OCI-LY3 (cell line): ENCODE results near the gene ZMYND8.

ENCODE experiments used
- H2AFZ ChIP-seq: fragments of 200-600, 300-600 bp; shearing (Covaris generic); 2 replicates; pipeline ENCODE4 v1.6.0; 2014; ENCODE audit warnings: antibody characterized with exemption, low read depth, low read length
- H3K27ac ChIP-seq: fragments of 200-600, 300-600 bp; sonication (generic); 2 replicates; pipeline ENCODE4 v1.5.1; 2014; ENCODE audit warnings: mild to moderate bottlenecking, low read length, moderate library complexity, mixed read lengths
- H3K27me3 ChIP-seq: fragments of 200-600, 300-600 bp; sonication (generic); 2 replicates; pipeline ENCODE4 v1.6.1; 2014; ENCODE audit warnings: low read depth, low read length, mixed read lengths
- H3K36me3 ChIP-seq: fragments of 200-600, 300-600 bp; sonication (generic); replicated peaks from 2 replicates; pipeline ENCODE3; 2014; ENCODE audit warnings: low read depth, low read length, mixed read lengths
- H3K4me1 ChIP-seq: fragments of 300-600, 200-600 bp; sonication (generic); 2 replicates; pipeline ENCODE4 v1.6.1; 2014; ENCODE audit warnings: low read length, mixed read lengths
- H3K4me2 ChIP-seq: fragments of 200-600, 300-600 bp; sonication (generic); 2 replicates; pipeline ENCODE4 v1.6.1; 2014; ENCODE audit warnings: low read length, mixed read lengths
- H3K4me3 ChIP-seq: fragments of 300-600, 200-600 bp; sonication (generic); 2 replicates; pipeline ENCODE4 v1.5.1; 2014; ENCODE audit warnings: antibody characterized with exemption, mild to moderate bottlenecking, low read length, moderate library complexity
- H3K79me2 ChIP-seq: fragments of 300-600, 200-600 bp; shearing (Covaris generic); 2 replicates; pipeline ENCODE4 v1.6.1; 2014; ENCODE audit warnings: mild to moderate bottlenecking, low read length, mixed read lengths
- H3K9ac ChIP-seq: fragments of 300-600, 200-600 bp; shearing (Covaris generic); 2 replicates; pipeline ENCODE4 v1.6.0; 2014; ENCODE audit warnings: mild to moderate bottlenecking, low read length, moderate library complexity
- H3K9me3 ChIP-seq: fragments of 200-600, 300-600 bp; shearing (Covaris generic); 2 replicates; pipeline ENCODE4 v1.6.1; 2014; ENCODE audit warnings: low read length, mixed read lengths; ENCODE audit not compliant: insufficient read depth
- H4K20me1 ChIP-seq: fragments of 200-600, 300-600 bp; sonication (generic); 2 replicates; pipeline ENCODE4 v1.6.1; 2016; ENCODE audit warnings: low read length, mixed read lengths; ENCODE audit not compliant: insufficient read depth
- CTCF ChIP-seq: fragments of 200-600, 300-600 bp; sonication (generic); IDR thresholded peaks from 2 replicates; pipeline ENCODE4 v1.5.1; 2014; ENCODE audit warnings: antibody characterized with exemption, low read length, low read depth
- EZH2phosphoT487 ChIP-seq: fragments of 200-600 bp; shearing (Covaris generic); IDR thresholded peaks from 2 replicates; pipeline ENCODE4 v1.6.1; 2018; ENCODE audit warnings: antibody characterized with exemption, mixed run types, low read depth

Gene ZMYND8

GRCh38 chr20:47287609-47288144 lies 68.8 kb downstream of the ZMYND8 start:
- no peak overlapping the region for H3K27ac ChIP-seq
- H3K9me3 ChIP-seq: no peaks in the 10 kb centered on the region
- no peaks in the 10 kb centered on the region for H3K79me2 ChIP-seq
- H2AFZ ChIP-seq: no peak overlapping the region
- peaks cover 61% of the 10 kb centered on the region for H3K36me3 ChIP-seq
- H3K27me3 ChIP-seq: no peaks in the 10 kb centered on the region
- H3K4me1 ChIP-seq: no peaks in the 10 kb centered on the region
- H4K20me1 ChIP-seq: no peaks in the 10 kb centered on the region
- no peak for TF ChIP-seq CTCF
- H3K9ac ChIP-seq: no peak overlapping the region
- no peak overlapping the region for H3K4me3 ChIP-seq
- H3K4me2 ChIP-seq: no peak overlapping the region

GRCh38 chr20:47286681-47287080 lies 69.8 kb downstream of the ZMYND8 start:
- peaks cover 63% of the 10 kb centered on the region for H3K36me3 ChIP-seq
- TF ChIP-seq EZH2phosphoT487 (no peak), CTCF (no peak)
- no peak overlapping the region for H3K4me3 ChIP-seq
- H3K79me2 ChIP-seq: no peaks in the 10 kb centered on the region
- H4K20me1 ChIP-seq: no peaks in the 10 kb centered on the region
- H2AFZ ChIP-seq: no peak overlapping the region
- H3K4me1 ChIP-seq: no peaks in the 10 kb centered on the region
- H3K27ac ChIP-seq: no peak overlapping the region
- no peak overlapping the region for H3K4me2 ChIP-seq
- H3K9me3 ChIP-seq: no peaks in the 10 kb centered on the region
- no peaks in the 10 kb centered on the region for H3K27me3 ChIP-seq
- H3K9ac ChIP-seq: no peak overlapping the region

- no peak overlapping the region for H3K27ac ChIP-seq
- H3K27me3 ChIP-seq: no peaks in the 10 kb centered on the region
- no peaks in the 10 kb centered on the region for H3K79me2 ChIP-seq
- H3K36me3 ChIP-seq: peaks cover 58% of the 10 kb centered on the region
- no peak overlapping the region for H3K4me2 ChIP-seq
- H3K4me1 ChIP-seq: no peaks in the 10 kb centered on the region
- no peaks in the 10 kb centered on the region for H4K20me1 ChIP-seq
- no peak overlapping the region for H3K9ac ChIP-seq
- no peak overlapping the region for H2AFZ ChIP-seq
- no peaks in the 10 kb centered on the region for H3K9me3 ChIP-seq
- no peak overlapping the region for H3K4me3 ChIP-seq
- TF ChIP-seq EZH2phosphoT487: no peak
Measured at GRCh38 chr20:47285189-47285588, 71.3 kb downstream of the ZMYND8 start.

GRCh38 chr20:47284373-47284772 lies 72.1 kb downstream of the ZMYND8 start:
- Histone ChIP-seq H3K4me2 (no peak overlapping the region), H3K4me1 (no peaks in the 10 kb centered on the region), H4K20me1 (no peaks in the 10 kb centered on the region), H3K36me3 (peaks cover 49% of the 10 kb centered on the region), H3K9ac (no peak overlapping the region), H3K27me3 (no peaks in the 10 kb centered on the region), H2AFZ (no peak overlapping the region), H3K4me3 (no peak overlapping the region), H3K9me3 (no peaks in the 10 kb centered on the region), H3K79me2 (no peaks in the 10 kb centered on the region), H3K27ac (no peak overlapping the region)
- TF ChIP-seq CTCF (no peak), EZH2phosphoT487 (no peak)

GRCh38 chr20:47283411-47283810 lies 73.1 kb downstream of the ZMYND8 start:
- H2AFZ ChIP-seq: no peak overlapping the region
- no peak overlapping the region for H3K4me3 ChIP-seq
- H3K4me1 ChIP-seq: no peaks in the 10 kb centered on the region
- no peak overlapping the region for H3K27ac ChIP-seq
- H3K4me2 ChIP-seq: no peak overlapping the region
- TF ChIP-seq EZH2phosphoT487 (no peak), CTCF (no peak)
- no peaks in the 10 kb centered on the region for H4K20me1 ChIP-seq
- peaks cover 48% of the 10 kb centered on the region for H3K36me3 ChIP-seq
- H3K9ac ChIP-seq: no peak overlapping the region
- no peaks in the 10 kb centered on the region for H3K9me3 ChIP-seq
- H3K27me3 ChIP-seq: no peaks in the 10 kb centered on the region
- H3K79me2 ChIP-seq: no peaks in the 10 kb centered on the region
